K562 (cell line): ENCODE results near the gene PSAP. TPM values are rescaled to one million over a fixed set of nuclear protein-coding genes. Genes with fewer than 3 reads are reported as not detected.

Experiments used
- CAMTA2 ChIP-seq: fragments of 250-450 bp; sonication (Bioruptor Pico); conservative IDR thresholded peaks from 2 replicates; pipeline ENCODE4 v1.5.1; 2022
- CGGBP1 ChIP-seq: fragments of 250-450 bp; sonication (Bioruptor Pico); IDR thresholded peaks from 2 replicates; pipeline ENCODE4 v1.9.0; 2021; ENCODE audit warnings: mild to moderate bottlenecking
- CLOCK ChIP-seq: fragments of 250-450 bp; sonication (Bioruptor Pico); IDR thresholded peaks from 2 replicates; pipeline ENCODE4 v1.4.0; 2020; ENCODE audit warnings: mild to moderate bottlenecking, moderate library complexity, borderline replicate concordance
- COPS2 ChIP-seq: fragments of 450-650 bp; conservative IDR thresholded peaks from 2 replicates; pipeline ENCODE4 v1.6.1; 2016; ENCODE audit warnings: mild to moderate bottlenecking, moderate library complexity
- FOXA3 ChIP-seq, 2 experiments: fragments of 450-650 bp in 1 of 2; sonication (generic) in 1 of 2; formaldehyde crosslinking; IDR thresholded peaks in 1 of 2; conservative IDR thresholded peaks in 1 of 2; 2 replicates each; pipeline versions ENCODE4 v1.4.0 to v1.8.0; 2020 to 2022; ENCODE audit warnings: mild to moderate bottlenecking in 2 of 2, missing genetic modification reagents in 1 of 2
- FUS ChIP-seq: fragments of 200-400 bp; formaldehyde crosslinking; optimal IDR thresholded peaks from 2 replicates; pipeline ENCODE3; 2017; ENCODE audit warnings: low read depth, low read length
- HES1 ChIP-seq: fragments of 450-650 bp; IDR thresholded peaks from 2 replicates; pipeline ENCODE4 v1.6.1; 2016; ENCODE audit warnings: low read depth, mild to moderate bottlenecking, moderate library complexity
- HINFP ChIP-seq: fragments of 450-650 bp; conservative IDR thresholded peaks from 2 replicates; pipeline ENCODE4 v1.6.1; 2016; ENCODE audit warnings: missing genetic modification characterization, low read depth, mild to moderate bottlenecking, control low read depth, missing compliant biosample characterization
- HOMEZ ChIP-seq: fragments of 250-450 bp; sonication (Bioruptor Pico); IDR thresholded peaks from 2 replicates; pipeline ENCODE4 v1.4.0; 2020; ENCODE audit warnings: mild to moderate bottlenecking, moderate library complexity
- KLF13 ChIP-seq: fragments of 450-650 bp; IDR thresholded peaks from 2 replicates; pipeline ENCODE4 v1.6.1; 2016; ENCODE audit warnings: missing genetic modification characterization, low read depth, mild to moderate bottlenecking, missing compliant biosample characterization, moderate library complexity, borderline replicate concordance
- NFIC ChIP-seq: fragments of 450-650 bp; IDR thresholded peaks from 2 replicates; pipeline ENCODE4 v1.6.1; 2017; ENCODE audit warnings: mild to moderate bottlenecking, inconsistent platforms
- SMARCB1 ChIP-seq: IDR thresholded peaks from 2 replicates; pipeline ENCODE4 v1.6.1; 2011; ENCODE audit warnings: improper control_type of control experiment, low read depth; ENCODE audit not compliant: insufficient read length
- SNRNP70 ChIP-seq: fragments of 200-400 bp; formaldehyde crosslinking; optimal IDR thresholded peaks from 2 replicates; pipeline ENCODE3; 2017; ENCODE audit warnings: low read depth, low read length
- THAP7 ChIP-seq: fragments of 250-450 bp; sonication (Bioruptor Pico); IDR thresholded peaks from 2 replicates; pipeline ENCODE4 v1.5.0; 2021
- ZBTB26 ChIP-seq: fragments of 450-650 bp; formaldehyde crosslinking; IDR thresholded peaks from 2 replicates; pipeline ENCODE4 v1.4.0; 2022; ENCODE audit warnings: missing genetic modification characterization
- ZC3H8 ChIP-seq: fragments of 450-650 bp; IDR thresholded peaks from 2 replicates; pipeline ENCODE4 v1.6.1; 2017
- ZNF263 ChIP-seq: sonication (generic); formaldehyde crosslinking; IDR thresholded peaks from 2 replicates; pipeline ENCODE4 v1.8.0; 2022; ENCODE audit warnings: mild to moderate bottlenecking, missing genetic modification reagents, borderline replicate concordance
- ZNF444 ChIP-seq: fragments of 250-450 bp; sonication (Bioruptor Pico); IDR thresholded peaks from 2 replicates; pipeline ENCODE4 v1.4.0; 2020; ENCODE audit warnings: mild to moderate bottlenecking, moderate library complexity
- ZSCAN32 ChIP-seq: fragments of 450-650 bp; formaldehyde crosslinking; IDR thresholded peaks from 2 replicates; pipeline ENCODE4 v1.4.0; 2020; ENCODE audit warnings: mild to moderate bottlenecking, moderate library complexity
- polyA plus RNA-seq, 8 experiments: library from polyadenylated mRNA; depleted of rRNA in 4 of 8; stranded (reverse) in 5 of 8; unstranded in 3 of 8; fragments of >200 nt; fragmentation: Nextera tagmentation in 2 of 8; fragmentation: Illumina TruSeq in 1 of 8; extraction: Ambion mirVana in 2 of 8; extraction: Trizol in 1 of 8; gene quantifications; 2 replicates each; pipeline versions ENCODE4 v1.2.1 to v1.2.3, GENCODE V29; 2011 to 2014; ENCODE audit warnings: inconsistent platforms in 1 of 8, missing spikeins in 1 of 8
- total RNA-seq, 7 experiments: library from RNA; depleted of rRNA in 6 of 7; stranded (reverse); fragments of >200 nt in 6 of 7; fragmentation: Illumina TruSeq in 2 of 7; extraction: Trizol in 2 of 7; gene quantifications; 2 replicates each; pipeline versions ENCODE4 v1.2.1 to v1.2.3, GENCODE V29; 2011 to 2021; ENCODE audit warnings: low replicate concordance in 1 of 7

PSAP gene
- total and polyA plus RNA-seq, 9 of the 15 experiments (the other 6 are each of a cell fraction or from before 2014, with no cell fraction given) = 245 to 700 (median 429) TPM

GRCh38 chr10:71882813-71883659, 32.0 kb upstream of the PSAP start (continued):
- no peak for TF ChIP-seq CGGBP1
- no peak for TF ChIP-seq THAP7
- no peak for TF ChIP-seq ZSCAN32 (CRISPR knock-in tag)
- no peak for TF ChIP-seq KLF13 (tag)
- TF ChIP-seq HINFP (tag) = peak; percentile 49; the same call in 1 of the 2 replicates
- no peak for TF ChIP-seq CLOCK
- TF ChIP-seq SMARCB1 = no peak
- TF ChIP-seq ZC3H8 = no peak
- TF ChIP-seq NFIC = peak; percentile 48
- TF ChIP-seq ZNF263 (CRISPR knock-in tag) = no peak
- TF ChIP-seq HES1 = peak; percentile 91
- no peak for TF ChIP-seq COPS2
- TF ChIP-seq SNRNP70 = no peak
- TF ChIP-seq FUS = no peak
- TF ChIP-seq ZNF444 (CRISPR knock-in tag) = no peak
- TF ChIP-seq FOXA3 (CRISPR knock-in tag; conservative IDR thresholded peaks at IDR 0.05 in 1 of 2, IDR thresholded peaks at IDR 0.05 in 1 of 2) = no peak
- TF ChIP-seq ZBTB26 (CRISPR knock-in tag) = no peak
- no peak for TF ChIP-seq HOMEZ (CRISPR knock-in tag)
- TF ChIP-seq CAMTA2 (CRISPR knock-in tag) = no peak
